Measurements from ENCODE around the gene COA5.

Gene COA5

DNA sequence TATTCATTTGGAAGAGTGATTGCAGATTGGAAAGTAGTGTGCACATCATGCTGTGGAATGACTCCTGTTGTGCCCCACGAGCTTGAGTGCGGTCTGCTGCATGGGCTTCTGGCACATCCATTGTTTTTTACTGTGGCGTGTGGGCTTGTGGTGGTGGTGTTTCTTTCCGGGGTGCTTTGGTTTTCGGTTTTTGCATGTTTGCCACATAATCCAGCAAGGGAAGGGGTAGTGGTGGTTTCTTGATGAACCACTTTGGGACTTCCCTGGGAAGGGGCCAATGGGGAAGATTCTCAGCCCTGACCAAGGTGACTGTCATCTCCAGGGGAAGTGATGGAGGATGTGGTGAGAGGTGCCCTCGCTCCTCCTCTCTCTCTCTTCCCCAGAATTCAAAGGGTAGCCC is 57.0 kb downstream of the COA5 start:
- no peak overlapping the region for H3K9ac ChIP-seq (ENCODE audit: low read length)
- no peak overlapping the region for H3K4me3 ChIP-seq (ENCODE audit: insufficient read depth in 1 of 2, low read depth in 1 of 2, low read length in 2 of 2)
- no peak overlapping the region for H3K4ac ChIP-seq (ENCODE audit: low read depth in 1 of 2, low read length in 2 of 2)
- no peak overlapping the region for H4K8ac ChIP-seq (ENCODE audit: low read length)
- H3K4me1 ChIP-seq (ENCODE audit: control insufficient read depth, insufficient read depth, low read depth, low read length) = no peaks in the 10 kb centered on the region
- H2BK12ac ChIP-seq (ENCODE audit: low read length in 2 of 2) = no peak overlapping the region
- WGBS = 99% methylated on average over 5 of the region's 6 CpGs
- H3K4me2 ChIP-seq (ENCODE audit: low read length, poor library complexity, severe bottlenecking) = no peak overlapping the region
- H3K27me3 ChIP-seq (ENCODE audit: control insufficient read depth in 1 of 2, insufficient read depth in 1 of 2, low read length in 2 of 2) = no peaks in the 10 kb centered on the region
- DNase-seq = no peak
- H2BK120ac ChIP-seq (ENCODE audit: low read depth, low read length) = no peak overlapping the region
- no peak overlapping the region for H4K91ac ChIP-seq (ENCODE audit: low read length)
- H2BK5ac ChIP-seq (ENCODE audit: low read depth, low read length, poor library complexity, severe bottlenecking) = no peak overlapping the region
- no peak overlapping the region for H2AFZ ChIP-seq (ENCODE audit: low read depth, low read length)
- H2AK5ac ChIP-seq (ENCODE audit: low read length, severe bottlenecking) = no peak overlapping the region
- H3K18ac ChIP-seq (ENCODE audit: low read depth in 1 of 2, low read length in 2 of 2) = no peak overlapping the region
- no peaks in the 10 kb centered on the region for H3K9me3 ChIP-seq (ENCODE audit: control insufficient read depth, low read length)
- no peaks in the 10 kb centered on the region for H3K79me1 ChIP-seq (replicated peaks; ENCODE audit: low read length, poor library complexity, severe bottlenecking)
- no peak overlapping the region for H3K23ac ChIP-seq (ENCODE audit: low read length in 2 of 2)
- H3K27ac ChIP-seq (ENCODE audit: low read length, poor library complexity, severe bottlenecking) = no peak overlapping the region
- no peak overlapping the region for H2BK15ac ChIP-seq (ENCODE audit: low read depth, poor library complexity, severe bottlenecking)
- H3K14ac ChIP-seq (ENCODE audit: low read length in 2 of 2) = no peak overlapping the region
- peaks cover 46 to 61% of the 10 kb centered on the region in 2 experiments for H3K36me3 ChIP-seq (ENCODE audit: control insufficient read depth in 1 of 2, insufficient read depth in 2 of 2, low read depth in 1 of 2, low read length in 2 of 2)

DNA sequence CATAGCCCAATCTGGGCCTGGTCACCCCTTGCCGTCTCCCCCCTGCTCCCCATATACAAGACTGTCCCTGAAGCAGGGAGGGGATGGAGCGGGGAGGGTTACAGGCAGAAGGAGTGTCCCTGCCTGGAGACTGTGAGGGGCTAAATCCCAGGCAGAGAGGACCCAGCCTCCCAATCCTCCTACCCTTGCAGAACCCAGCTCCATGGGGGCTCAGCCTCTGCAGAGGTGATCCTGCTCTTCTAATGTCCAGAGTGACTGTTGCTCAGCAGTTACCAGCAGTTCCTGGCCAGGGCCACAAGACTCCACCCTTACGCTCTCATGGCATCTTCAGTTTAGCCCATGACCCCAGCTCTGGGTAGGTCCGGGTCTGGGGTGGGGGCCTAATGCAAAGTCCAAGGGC is 58.1 kb downstream of the COA5 start:
- H3K4me3 ChIP-seq (ENCODE audit: insufficient read depth in 1 of 2, low read depth in 1 of 2, low read length in 2 of 2) = no peak overlapping the region
- H4K91ac ChIP-seq (ENCODE audit: low read length) = no peak overlapping the region
- H2BK120ac ChIP-seq (ENCODE audit: low read depth, low read length) = no peak overlapping the region
- H2BK12ac ChIP-seq (ENCODE audit: low read length in 2 of 2) = no peak overlapping the region
- no peak overlapping the region for H3K14ac ChIP-seq (ENCODE audit: low read length in 2 of 2)
- H2AFZ ChIP-seq (ENCODE audit: low read depth, low read length) = no peak overlapping the region
- H3K4me2 ChIP-seq (ENCODE audit: low read length, poor library complexity, severe bottlenecking) = no peak overlapping the region
- no peaks in the 10 kb centered on the region for H3K27me3 ChIP-seq (ENCODE audit: control insufficient read depth in 1 of 2, insufficient read depth in 1 of 2, low read length in 2 of 2)
- no peak for DNase-seq
- H3K4me1 ChIP-seq (ENCODE audit: control insufficient read depth, insufficient read depth, low read depth, low read length) = no peaks in the 10 kb centered on the region
- peaks cover 48 to 61% of the 10 kb centered on the region in 2 experiments for H3K36me3 ChIP-seq (ENCODE audit: control insufficient read depth in 1 of 2, insufficient read depth in 2 of 2, low read depth in 1 of 2, low read length in 2 of 2)
- no peaks in the 10 kb centered on the region for H3K9me3 ChIP-seq (ENCODE audit: control insufficient read depth, low read length)
- H3K9ac ChIP-seq (ENCODE audit: low read length) = no peak overlapping the region
- H3K18ac ChIP-seq (ENCODE audit: low read depth in 1 of 2, low read length in 2 of 2) = no peak overlapping the region
- no peak overlapping the region for H2AK5ac ChIP-seq (ENCODE audit: low read length, severe bottlenecking)
- no peak overlapping the region for H2BK15ac ChIP-seq (ENCODE audit: low read depth, poor library complexity, severe bottlenecking)
- H3K23ac ChIP-seq (ENCODE audit: low read length in 2 of 2) = no peak overlapping the region
- no peak overlapping the region for H3K27ac ChIP-seq (ENCODE audit: low read length, poor library complexity, severe bottlenecking)
- H4K8ac ChIP-seq (ENCODE audit: low read length) = no peak overlapping the region
- H3K79me1 ChIP-seq (replicated peaks; ENCODE audit: low read length, poor library complexity, severe bottlenecking) = no peaks in the 10 kb centered on the region
- no peak overlapping the region for H2BK5ac ChIP-seq (ENCODE audit: low read depth, low read length, poor library complexity, severe bottlenecking)
- no peak overlapping the region for H3K4ac ChIP-seq (ENCODE audit: low read depth in 1 of 2, low read length in 2 of 2)
- WGBS = 100% methylated on average over 3 of the region's 4 CpGs
